HCT116 (cell line): Measurements from ENCODE around the gene MED15. TPM values are rescaled to one million over a fixed set of nuclear protein-coding genes. Genes with fewer than 3 reads are reported as not detected.

Experiments used
- ATAC-seq: fragments of 200-7000 bp; cut with Tn5 transposase; 2 replicates; pipeline ENCODE4 v1.9.1; 2020; ENCODE audit warnings: mild to moderate bottlenecking, moderate library complexity
- BruUV-seq: library from RNA; stranded (reverse); fragments of 400-500 nt; replicated peaks from 2 replicates; lab custom pipeline; 2021; lab: Mats Ljungman, UMichigan
- CTCF ChIA-PET: fragments of 300-600 bp; sonication (Branson Sonifier 250); formaldehyde crosslinking; loops from one replicate; lab custom pipeline; 2021; ENCODE audit warnings: antibody characterized with exemption; lab: Charles Lee
- POLR2A ChIA-PET: fragments of 300-600, 350-600 bp; sonication (Branson Sonifier 250); formaldehyde crosslinking; loops from one replicate; lab custom pipeline; 2021; ENCODE audit warnings: antibody characterized with exemption; lab: Charles Lee
- RAD21 ChIA-PET, 2 experiments: fragments of 300-600 bp; sonication (Branson Sonifier 250); formaldehyde crosslinking; loops; one replicate each; lab custom pipeline; 2023; ENCODE audit warnings: low total read pairs in 2 of 2; ENCODE audit not compliant: uncharacterized antibody in 2 of 2, unreplicated experiment in 2 of 2, low non-redundant PET in 1 of 2; lab: Charles Lee
- DNase-seq: peaks from one replicate; pipeline ENCODE4 v3.0.0-alpha.2; 2010; ENCODE audit warnings: low read depth, low spot score
- H2AFZ ChIP-seq: fragments of 200-600 bp; shearing (Covaris generic), sonication (generic); 2 replicates; pipeline ENCODE4 v1.6.1; 2017; ENCODE audit warnings: low read depth, mixed run types, mixed read lengths, antibody characterized with exemption, low read length; ENCODE audit not compliant: poor library complexity, severe bottlenecking
- H3K27ac ChIP-seq: 2 replicates; pipeline ENCODE4 v1.5.1; 2012; ENCODE audit warnings: low read depth, low read length
- H3K27me3 ChIP-seq: fragments of 200-600 bp; sonication (generic); 2 replicates; pipeline ENCODE4 v1.6.1; 2016; ENCODE audit warnings: mixed run types, low read length, mixed read lengths; ENCODE audit not compliant: insufficient read depth
- H3K36me3 ChIP-seq, 2 experiments: fragments of 200-500 bp in 1 of 2; fragments of 200-600 bp in 1 of 2; sonication (Bioruptor generic) in 1 of 2; sonication (generic) in 1 of 2; 2 replicates each; pipeline versions ENCODE4 v1.5.1 to v1.6.1; 2014 to 2016; ENCODE audit warnings: low read length in 2 of 2, inconsistent platforms in 1 of 2, mixed read lengths in 1 of 2, mixed run types in 1 of 2; ENCODE audit not compliant: insufficient read depth in 2 of 2, control insufficient read depth in 1 of 2
- H3K4me1 ChIP-seq, 2 experiments: fragments of 200-600 bp in 1 of 2; sonication (generic) in 1 of 2; 2 replicates each; pipeline versions ENCODE4 v1.5.1 to v1.6.1; 2012 to 2017; ENCODE audit warnings: low read length in 2 of 2, inconsistent platforms in 1 of 2, mild to moderate bottlenecking in 1 of 2, mixed read lengths in 1 of 2, mixed run types in 1 of 2, moderate library complexity in 1 of 2; ENCODE audit not compliant: insufficient read depth in 2 of 2, control insufficient read depth in 1 of 2
- H3K4me2 ChIP-seq: fragments of 200-600 bp; sonication (generic); 2 replicates; pipeline ENCODE4 v1.6.1; 2017; ENCODE audit warnings: mixed run types, low read length, mixed read lengths
- H3K4me3 ChIP-seq, 2 experiments: fragments of 200-600 bp in 1 of 2; sonication (generic) in 1 of 2; replicated peaks in 1 of 2; 2 replicates each; pipeline ENCODE4 v1.5.1; 2011 to 2016; ENCODE audit warnings: low read length in 2 of 2, control low read depth in 1 of 2, low read depth in 1 of 2, mild to moderate bottlenecking in 1 of 2, mixed read lengths in 1 of 2, mixed run types in 1 of 2
- H3K79me2 ChIP-seq: fragments of 200-600 bp; sonication (generic); 2 replicates; pipeline ENCODE4 v1.6.1; 2017; ENCODE audit warnings: mild to moderate bottlenecking, mixed run types, low read length, moderate library complexity, mixed read lengths; ENCODE audit not compliant: insufficient read depth
- H3K9ac ChIP-seq: fragments of 200-600 bp; sonication (generic); 2 replicates; pipeline ENCODE4 v1.6.1; 2016; ENCODE audit warnings: low read length, mixed read lengths
- H3K9me2 ChIP-seq: fragments of 200-600 bp; sonication (generic), shearing (Covaris generic); 2 replicates; pipeline ENCODE4 v1.6.1; 2017; ENCODE audit warnings: mixed run types, mild to moderate bottlenecking, moderate library complexity; ENCODE audit not compliant: insufficient read depth
- H3K9me3 ChIP-seq, 2 experiments: fragments of 200-500 bp in 1 of 2; fragments of 200-600 bp in 1 of 2; sonication (Bioruptor generic) in 1 of 2; sonication (generic) in 1 of 2; 2 replicates each; pipeline ENCODE4 v1.6.1; 2014 to 2017; ENCODE audit warnings: low read length in 2 of 2, mixed read lengths in 2 of 2, inconsistent platforms in 1 of 2, low read depth in 1 of 2, mild to moderate bottlenecking in 1 of 2, mixed run types in 1 of 2, moderate library complexity in 1 of 2; ENCODE audit not compliant: control insufficient read depth in 1 of 2, insufficient read depth in 1 of 2
- H4K20me1 ChIP-seq: fragments of 200-600 bp; sonication (generic), shearing (Covaris generic); 2 replicates; pipeline ENCODE4 v1.6.1; 2017; ENCODE audit warnings: mixed run types, mild to moderate bottlenecking, moderate library complexity; ENCODE audit not compliant: insufficient read depth
- CBX3 ChIP-seq: IDR thresholded peaks from 2 replicates; pipeline ENCODE4 v1.6.1; 2012; ENCODE audit warnings: low read depth
- CEBPB ChIP-seq: IDR thresholded peaks from 2 replicates; pipeline ENCODE4 v1.6.1; 2012; ENCODE audit warnings: low read depth
- EGR1 ChIP-seq: IDR thresholded peaks from 2 replicates; pipeline ENCODE4 v1.6.1; 2012; ENCODE audit warnings: low read depth
- ELF1 ChIP-seq: IDR thresholded peaks from 2 replicates; pipeline ENCODE4 v1.6.1; 2012; ENCODE audit warnings: low read depth, borderline replicate concordance
- EZH2 ChIP-seq: fragments of 200-600 bp; sonication (generic); IDR thresholded peaks from 2 replicates; pipeline ENCODE4 v1.6.1; 2017; ENCODE audit warnings: antibody characterized with exemption, mixed run types
- EZH2phosphoT487 ChIP-seq: fragments of 200-600 bp; IDR thresholded peaks from 2 replicates; pipeline ENCODE4 v1.6.1; 2018; ENCODE audit warnings: antibody characterized with exemption, borderline replicate concordance
- FOSL1 ChIP-seq: IDR thresholded peaks from 2 replicates; pipeline ENCODE4 v1.6.1; 2012; ENCODE audit warnings: low read depth
- POLR2AphosphoS5 ChIP-seq: IDR thresholded peaks from 2 replicates; pipeline ENCODE4 v1.6.1; 2011; ENCODE audit warnings: mild to moderate bottlenecking, low read depth, low read length, moderate library complexity
- RAD21 ChIP-seq: IDR thresholded peaks from 2 replicates; pipeline ENCODE4 v1.6.1; 2012; ENCODE audit warnings: low read depth, mild to moderate bottlenecking
- SIN3A ChIP-seq: IDR thresholded peaks from 2 replicates; pipeline ENCODE4 v1.6.1; 2012; ENCODE audit warnings: low read depth
- TCF7L2 ChIP-seq: IDR thresholded peaks from 2 replicates; pipeline ENCODE4 v1.7.0; 2011; ENCODE audit warnings: borderline replicate concordance, inconsistent platforms; ENCODE audit not compliant: insufficient read depth, insufficient read length; ENCODE audit errors: extremely low read depth
- YY1 ChIP-seq: IDR thresholded peaks from 2 replicates; pipeline ENCODE4 v1.6.1; 2011; ENCODE audit warnings: low read length, low read depth, moderate library complexity, mild to moderate bottlenecking; ENCODE audit not compliant: insufficient replicate concordance; ENCODE audit errors: extremely low read depth
- ZFX ChIP-seq: fragments of 450-650 bp; IDR thresholded peaks from 2 replicates; pipeline ENCODE4 v1.6.1; 2017
- intact Hi-C: fragments of 100-400 bp; cut with micrococcal nuclease; formaldehyde crosslinking; loops from 2 replicates; pipeline ENCODE4 v1.10.0; 2022
- total RNA-seq: library from RNA; stranded (reverse); gene quantifications from one replicate; pipeline ENCODE4 v1.2.1, GENCODE V29; 2021; ENCODE audit not compliant: unreplicated experiment
- TF ChIP-seq, protein P1 (sequence below): IDR thresholded peaks from 2 replicates; pipeline ENCODE4 v1.6.1; 2012
- TF ChIP-seq, protein P2 (sequence below): IDR thresholded peaks from 2 replicates; pipeline ENCODE4 v1.6.1; 2012
- TF ChIP-seq, protein P3 (sequence below), 3 experiments: fragments of 200-600 bp in 1 of 3; sonication (generic) in 1 of 3; IDR thresholded peaks in 2 of 3; conservative IDR thresholded peaks in 1 of 3; 2 replicates each; pipeline ENCODE4 v1.5.1; 2012 to 2017; ENCODE audit warnings: low read depth in 2 of 3, low read length in 2 of 3, antibody characterized with exemption in 1 of 3, borderline replicate concordance in 1 of 3, control low read depth in 1 of 3, mild to moderate bottlenecking in 1 of 3, mixed read lengths in 1 of 3, mixed run types in 1 of 3, moderate library complexity in 1 of 3; ENCODE audit not compliant: insufficient read depth in 1 of 3

MED15 gene
- total RNA-seq, 1 experiment from 2014 or later: 81.3 TPM

DNA sequence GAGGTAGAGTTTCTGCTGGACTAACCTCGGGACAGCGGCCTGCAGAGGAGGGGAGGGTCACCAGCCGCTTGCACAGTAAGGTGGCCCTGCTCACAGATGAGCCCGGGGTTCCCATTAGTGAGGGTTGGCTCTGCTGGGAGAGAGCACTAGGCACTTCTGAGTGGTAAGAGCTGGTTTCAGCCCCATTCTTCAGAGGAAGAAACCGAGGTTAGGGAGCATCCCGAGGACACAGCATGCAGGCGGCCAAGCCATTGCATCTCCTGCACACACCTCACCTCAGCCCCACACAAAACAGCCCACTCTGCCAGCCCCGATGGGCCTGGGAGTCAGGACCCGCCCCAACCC is 99.3 kb downstream of the MED15 start:
- H3K4me3 ChIP-seq: no peak overlapping the region
- H3K9me3 ChIP-seq: no peaks in the 10 kb centered on the region
- H3K9ac ChIP-seq: no peak overlapping the region
- POLR2A ChIA-PET: no interaction called here
- TF ChIP-seq CEBPB (no peak), POLR2AphosphoS5 (no peak)
- TF ChIP-seq, protein P1, sequence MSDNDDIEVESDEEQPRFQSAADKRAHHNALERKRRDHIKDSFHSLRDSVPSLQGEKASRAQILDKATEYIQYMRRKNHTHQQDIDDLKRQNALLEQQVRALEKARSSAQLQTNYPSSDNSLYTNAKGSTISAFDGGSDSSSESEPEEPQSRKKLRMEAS: no peak
- TF ChIP-seq, protein P2, sequence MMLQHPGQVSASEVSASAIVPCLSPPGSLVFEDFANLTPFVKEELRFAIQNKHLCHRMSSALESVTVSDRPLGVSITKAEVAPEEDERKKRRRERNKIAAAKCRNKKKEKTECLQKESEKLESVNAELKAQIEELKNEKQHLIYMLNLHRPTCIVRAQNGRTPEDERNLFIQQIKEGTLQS: no peak
- CTCF ChIA-PET: interaction anchor here (0.8 to 1.3 kb wide), 5 partner anchors 12 to 189 kb away, joined by 3 to 6 read pairs (median 5); no protein-coding TSS in a partner anchor
- peak overlapping the region; percentile 37; the same call in 1 of the 2 replicates for H3K4me2 ChIP-seq
- no peaks in the 10 kb centered on the region for H4K20me1 ChIP-seq
- no TSS peak for BruUV-seq
- H3K9me2 ChIP-seq: no peaks in the 10 kb centered on the region
- H3K36me3 ChIP-seq: no peaks in the 10 kb centered on the region
- peak overlapping the region; percentile 88 for H2AFZ ChIP-seq
- H3K27ac ChIP-seq: no peak overlapping the region
- intact Hi-C loops: loop anchor here (1.0 to 2.0 kb wide), 3 partner anchors 91 to 178 kb away; no protein-coding TSS in a partner anchor
- RAD21 ChIA-PET: no interaction called here
- peaks cover 4 to 11% of the 10 kb centered on the region in 2 experiments; a peak in 3 of 4 replicates for H3K4me1 ChIP-seq
- H3K79me2 ChIP-seq: no peaks in the 10 kb centered on the region
- no peaks in the 10 kb centered on the region for H3K27me3 ChIP-seq
- DNase-seq (no peak), ATAC-seq (no peak)

DNA sequence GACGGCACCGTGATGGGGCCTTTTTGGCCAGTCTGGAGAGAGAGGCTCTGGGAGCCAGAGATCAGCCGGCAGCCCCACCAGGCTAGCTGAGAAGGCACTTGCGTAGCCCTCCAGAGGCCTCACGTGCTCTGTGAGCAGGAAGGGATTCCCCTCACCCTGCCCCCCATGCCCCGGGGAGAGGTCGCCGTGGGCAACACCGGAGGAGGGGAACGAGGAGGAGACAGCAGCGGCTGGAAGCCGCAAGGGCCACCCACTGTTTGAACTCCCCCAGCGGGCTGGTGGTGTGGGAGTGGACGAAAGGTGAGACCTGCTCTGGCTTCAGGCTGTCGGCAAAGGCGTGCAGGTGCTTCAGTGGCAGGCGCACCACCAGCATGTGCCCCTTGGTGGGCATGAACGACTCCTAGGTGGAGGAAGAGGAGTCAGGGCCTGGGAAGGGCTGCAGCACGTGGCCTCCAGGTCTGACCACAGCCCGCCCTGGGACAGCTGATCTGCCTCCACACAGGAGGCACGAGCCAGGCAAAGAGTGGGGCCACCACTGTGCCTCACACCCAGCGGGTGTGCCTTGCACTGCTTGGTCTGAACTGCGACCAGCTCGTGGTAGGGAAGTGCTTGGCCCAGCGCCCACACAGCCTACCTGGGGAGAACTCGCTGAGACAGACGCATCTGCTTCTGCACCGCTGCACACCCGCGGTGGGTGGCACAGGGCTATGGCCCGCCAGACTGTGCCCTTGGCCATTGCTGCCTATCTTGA is 99.9 kb downstream of the MED15 start:
- TF ChIP-seq ZFX (no peak), EZH2phosphoT487 (no peak), EZH2 (no peak), FOSL1 (no peak), RAD21 (no peak), ELF1 (no peak), CBX3 (no peak), TCF7L2 (no peak), SIN3A (no peak), EGR1 (no peak), YY1 (no peak)
- TF ChIP-seq, protein P3, sequence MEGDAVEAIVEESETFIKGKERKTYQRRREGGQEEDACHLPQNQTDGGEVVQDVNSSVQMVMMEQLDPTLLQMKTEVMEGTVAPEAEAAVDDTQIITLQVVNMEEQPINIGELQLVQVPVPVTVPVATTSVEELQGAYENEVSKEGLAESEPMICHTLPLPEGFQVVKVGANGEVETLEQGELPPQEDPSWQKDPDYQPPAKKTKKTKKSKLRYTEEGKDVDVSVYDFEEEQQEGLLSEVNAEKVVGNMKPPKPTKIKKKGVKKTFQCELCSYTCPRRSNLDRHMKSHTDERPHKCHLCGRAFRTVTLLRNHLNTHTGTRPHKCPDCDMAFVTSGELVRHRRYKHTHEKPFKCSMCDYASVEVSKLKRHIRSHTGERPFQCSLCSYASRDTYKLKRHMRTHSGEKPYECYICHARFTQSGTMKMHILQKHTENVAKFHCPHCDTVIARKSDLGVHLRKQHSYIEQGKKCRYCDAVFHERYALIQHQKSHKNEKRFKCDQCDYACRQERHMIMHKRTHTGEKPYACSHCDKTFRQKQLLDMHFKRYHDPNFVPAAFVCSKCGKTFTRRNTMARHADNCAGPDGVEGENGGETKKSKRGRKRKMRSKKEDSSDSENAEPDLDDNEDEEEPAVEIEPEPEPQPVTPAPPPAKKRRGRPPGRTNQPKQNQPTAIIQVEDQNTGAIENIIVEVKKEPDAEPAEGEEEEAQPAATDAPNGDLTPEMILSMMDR (IDR thresholded peaks at IDR 0.05 in 2 of 3, conservative IDR thresholded peaks at IDR 0.05 in 1 of 3; ENCODE audit: borderline replicate concordance in 1 of 3, insufficient read depth in 1 of 3, low read depth in 2 of 3, low read length in 2 of 3): no peak
- no peaks in the 10 kb centered on the region for H3K79me2 ChIP-seq
- CTCF ChIA-PET: no interaction called here
- no peak for DNase-seq
- no peak overlapping the region for H3K4me3 ChIP-seq
- H3K4me2 ChIP-seq: no peak overlapping the region
- no peaks in the 10 kb centered on the region for H3K36me3 ChIP-seq
- ATAC-seq: no peak
- intact Hi-C loops: loop anchor here (2.0 kb wide), 1 partner anchor 133 kb away; no protein-coding TSS in a partner anchor
- H3K27me3 ChIP-seq: no peaks in the 10 kb centered on the region
- no peaks in the 10 kb centered on the region for H3K9me2 ChIP-seq
- no peak overlapping the region for H2AFZ ChIP-seq
- H4K20me1 ChIP-seq: no peaks in the 10 kb centered on the region
- BruUV-seq: no TSS peak
- POLR2A ChIA-PET: no interaction called here
- no peaks in the 10 kb centered on the region for H3K9me3 ChIP-seq
- no peak overlapping the region for H3K9ac ChIP-seq
- peaks cover 4 to 11% of the 10 kb centered on the region in 2 experiments; a peak in 3 of 4 replicates for H3K4me1 ChIP-seq
- no peak overlapping the region for H3K27ac ChIP-seq
- RAD21 ChIA-PET: no interaction called here
